GM12873 (cell line): ENCODE results near the gene CWF19L1.

Experiments
- CTCF ChIP-seq: IDR thresholded peaks from 2 replicates; pipeline ENCODE4 v1.5.1; 2012; ENCODE audit warnings: low read depth, mild to moderate bottlenecking, moderate library complexity, low read length, control low read depth; ENCODE audit not compliant: insufficient read depth; ENCODE audit errors: missing control alignments

The CWF19L1 gene

GRCh38 chr10:100184840-100185239 lies 82.6 kb downstream of the CWF19L1 start:
- TF ChIP-seq CTCF: no peak

GRCh38 chr10:100184426-100184825 lies 83.0 kb downstream of the CWF19L1 start:
- TF ChIP-seq CTCF: no peak

- TF ChIP-seq CTCF: no peak
Measured at GRCh38 chr10:100183481-100183880, 84.0 kb downstream of the CWF19L1 start.

GRCh38 chr10:100182908-100183307 lies 84.5 kb downstream of the CWF19L1 start:
- no peak for TF ChIP-seq CTCF
